ENCODE measurements around the gene C2orf81. TPM values are rescaled to one million over a fixed set of nuclear protein-coding genes. Genes with fewer than 3 reads are reported as not detected.

C2orf81 gene
- total RNA-seq, 1 donor from 2014 or later: 1.5 TPM

DNA sequence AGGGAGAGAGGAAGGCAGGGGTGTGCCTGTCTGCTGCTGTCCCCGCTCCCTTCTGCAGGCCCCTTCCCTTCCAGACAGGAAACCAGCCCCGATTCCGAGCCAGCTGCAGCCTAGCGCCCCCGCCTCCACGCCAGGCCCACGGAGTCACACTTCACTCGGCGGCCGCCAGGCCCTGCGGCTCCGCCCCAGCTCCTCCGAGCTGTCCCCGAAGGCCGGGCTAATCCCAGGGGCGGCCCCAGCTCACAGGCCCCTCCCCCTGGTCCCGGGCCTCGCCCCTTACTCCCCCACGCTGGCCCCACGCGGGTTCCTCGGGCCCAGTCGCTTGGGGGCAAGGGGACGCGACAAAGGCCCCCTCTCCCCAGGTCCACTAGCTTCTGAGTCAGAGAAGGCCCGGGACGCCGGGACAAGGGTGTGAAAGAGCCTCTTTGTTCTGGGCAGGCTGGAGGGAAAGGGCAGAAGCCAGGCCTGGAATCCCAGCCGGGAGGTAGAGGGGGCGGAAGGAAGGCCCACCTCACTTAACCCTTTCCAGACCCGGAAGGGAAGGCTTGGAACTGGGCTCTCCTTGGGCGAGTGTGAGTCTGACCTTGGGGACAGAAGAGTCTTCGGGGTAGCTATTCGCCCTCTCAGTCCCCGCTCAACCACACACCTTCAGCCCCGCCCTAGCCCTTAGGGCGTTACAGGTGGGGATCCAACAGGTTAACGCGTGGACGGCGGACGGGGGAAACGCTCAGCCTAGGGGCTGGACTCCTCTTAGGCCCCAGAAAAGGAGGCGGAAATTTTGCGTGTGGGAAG, 19.2 kb upstream of the C2orf81 start:
- Mint-ChIP-seq H3K36me3 (ENCODE audit: low read depth) (no peaks in the 10 kb centered on the region), H3K4me3 (ENCODE audit: unreplicated experiment) (peak overlapping the region; percentile 87), H3K27me3 (ENCODE audit: low read depth) (peaks cover 4% of the 10 kb centered on the region), H3K9me3 (ENCODE audit: low read depth) (no peaks in the 10 kb centered on the region), H3K4me1 (ENCODE audit: low read depth) (peaks cover 57% of the 10 kb centered on the region), H3K27ac (ENCODE audit: unreplicated experiment) (peak overlapping the region; percentile 88)
- DNase-seq (ENCODE audit: low spot score): no peak
- TF ChIP-seq CTCF (IDR thresholded peaks at IDR 0.05): peak; percentile 54

GRCh38 chr2:74439803-74440377, 18.5 kb upstream of the C2orf81 start:
- Mint-ChIP-seq H3K4me1 (ENCODE audit: low read depth) (peaks cover 57% of the 10 kb centered on the region), H3K9me3 (ENCODE audit: low read depth) (no peaks in the 10 kb centered on the region), H3K27ac (ENCODE audit: unreplicated experiment) (peak overlapping the region; percentile 88), H3K36me3 (ENCODE audit: low read depth) (no peaks in the 10 kb centered on the region), H3K4me3 (ENCODE audit: unreplicated experiment) (peak overlapping the region; percentile 87), H3K27me3 (ENCODE audit: low read depth) (peaks cover 2% of the 10 kb centered on the region)
- no peak for DNase-seq (ENCODE audit: low spot score)
- no peak for TF ChIP-seq CTCF (IDR thresholded peaks at IDR 0.05)

GRCh38 chr2:74439373-74439772, 18.0 kb upstream of the C2orf81 start:
- no peak for DNase-seq (ENCODE audit: low spot score)
- Mint-ChIP-seq H3K36me3 (ENCODE audit: low read depth) (no peaks in the 10 kb centered on the region), H3K9me3 (ENCODE audit: low read depth) (no peaks in the 10 kb centered on the region), H3K4me3 (ENCODE audit: unreplicated experiment) (peak overlapping the region; percentile 87), H3K4me1 (ENCODE audit: low read depth) (peaks cover 52% of the 10 kb centered on the region), H3K27ac (ENCODE audit: unreplicated experiment) (peak overlapping the region; percentile 88), H3K27me3 (ENCODE audit: low read depth) (peaks cover 2% of the 10 kb centered on the region)
- no peak for TF ChIP-seq CTCF (IDR thresholded peaks at IDR 0.05)

GRCh38 chr2:74438248-74438647, 16.8 kb upstream of the C2orf81 start:
- H3K27ac Mint-ChIP-seq (ENCODE audit: unreplicated experiment): no peak overlapping the region
- DNase-seq (ENCODE audit: low spot score): no peak
- no peak overlapping the region for H3K4me3 Mint-ChIP-seq (ENCODE audit: unreplicated experiment)
- peaks cover 43% of the 10 kb centered on the region for H3K4me1 Mint-ChIP-seq (ENCODE audit: low read depth)
- H3K9me3 Mint-ChIP-seq (ENCODE audit: low read depth): no peaks in the 10 kb centered on the region
- TF ChIP-seq CTCF (IDR thresholded peaks at IDR 0.05): no peak
- peaks cover 2% of the 10 kb centered on the region for H3K27me3 Mint-ChIP-seq (ENCODE audit: low read depth)
- no peaks in the 10 kb centered on the region for H3K36me3 Mint-ChIP-seq (ENCODE audit: low read depth)

DNA sequence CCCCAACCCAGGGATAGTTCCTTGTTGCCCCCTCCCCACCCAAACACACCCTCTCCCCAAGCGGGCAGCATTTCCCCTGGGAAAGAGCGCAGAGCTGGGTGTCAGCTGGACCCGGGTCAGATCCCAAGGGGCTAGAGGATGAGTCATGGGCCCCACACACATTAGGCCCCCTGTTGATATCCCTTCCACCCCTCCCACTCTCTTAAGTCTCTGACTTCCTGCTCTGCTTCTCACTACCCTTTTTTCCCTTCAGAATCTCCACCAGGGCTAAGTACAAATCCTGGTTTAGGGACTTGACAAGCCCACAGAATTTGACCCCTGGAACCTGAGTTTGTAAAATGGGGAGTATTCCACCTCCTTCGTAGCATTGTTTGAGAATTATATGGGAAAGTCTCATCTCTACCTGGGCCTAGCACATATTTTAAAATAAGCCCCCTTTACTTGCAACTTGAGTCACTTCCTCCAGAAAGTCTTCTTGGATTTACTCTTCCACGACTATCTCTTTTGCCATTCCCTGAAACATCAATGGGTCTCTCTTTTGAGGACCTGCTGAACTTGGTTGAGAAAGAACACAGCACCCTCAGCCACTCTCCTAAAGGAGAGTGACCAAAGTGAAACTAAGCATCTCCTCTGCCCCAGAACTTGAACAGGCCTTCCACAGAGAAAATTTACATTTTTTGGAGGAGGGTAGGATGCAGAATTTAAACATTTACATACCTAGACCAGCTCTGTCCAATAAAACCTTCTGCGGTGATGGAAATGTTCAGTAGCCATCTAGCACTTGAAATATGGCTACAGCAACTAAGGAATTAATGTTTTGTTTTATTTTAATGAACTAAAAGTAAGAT, 15.7 kb upstream of the C2orf81 start:
- no peak for DNase-seq (ENCODE audit: low spot score)
- H3K27me3 Mint-ChIP-seq (ENCODE audit: low read depth): peaks cover 2% of the 10 kb centered on the region
- no peak overlapping the region for H3K4me3 Mint-ChIP-seq (ENCODE audit: unreplicated experiment)
- no peak overlapping the region for H3K27ac Mint-ChIP-seq (ENCODE audit: unreplicated experiment)
- H3K9me3 Mint-ChIP-seq (ENCODE audit: low read depth): no peaks in the 10 kb centered on the region
- H3K36me3 Mint-ChIP-seq (ENCODE audit: low read depth): no peaks in the 10 kb centered on the region
- TF ChIP-seq CTCF (IDR thresholded peaks at IDR 0.05): no peak
- H3K4me1 Mint-ChIP-seq (ENCODE audit: low read depth): peaks cover 41% of the 10 kb centered on the region
